ENCODE results near the gene TFRC.
"Not testable (repeated sequence)": the region's sequence is repeated elsewhere in the genome, so short reads cannot be mapped to it uniquely, and the experiment has no call there.

Gene TFRC

DNA sequence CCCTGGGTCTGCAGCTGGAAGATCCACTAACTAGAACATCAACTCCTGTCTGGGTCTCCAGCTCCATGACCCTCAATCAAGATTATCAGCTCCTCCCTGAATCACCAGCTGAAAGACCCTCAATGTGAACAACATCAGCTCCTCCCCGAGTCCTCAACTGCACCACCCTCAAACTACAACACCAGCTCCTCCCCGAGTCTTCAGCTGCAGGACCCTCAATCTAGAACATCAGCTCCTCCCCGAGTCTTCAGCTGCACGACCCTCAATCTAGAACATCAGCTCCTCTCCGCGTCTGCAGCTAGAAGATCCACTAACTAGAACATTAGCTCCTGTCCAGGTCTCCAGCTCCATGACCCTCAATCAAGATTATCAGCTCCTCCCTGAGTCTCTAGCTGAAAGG, 79.2 kb downstream of the TFRC start:
- not testable (repeated sequence) for DNase-seq

DNA sequence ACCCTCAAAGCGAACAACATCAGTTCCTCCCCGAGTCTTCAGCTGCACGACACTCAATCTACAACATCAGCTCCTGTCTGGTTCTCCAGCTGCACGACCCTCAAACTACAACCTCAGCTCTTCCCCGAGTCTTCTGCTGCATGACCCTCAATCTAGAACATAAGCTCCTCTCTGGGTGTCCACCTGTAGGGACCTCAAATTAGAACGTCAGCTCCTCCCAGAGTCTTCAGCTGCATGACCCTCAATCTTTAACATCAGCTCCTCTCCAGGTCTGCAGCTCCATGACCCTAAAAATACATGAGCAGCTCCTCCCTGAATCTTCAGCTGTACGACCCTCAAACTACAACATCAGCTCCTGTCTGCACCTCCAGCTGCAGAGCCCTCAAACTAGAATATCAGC, 80.7 kb downstream of the TFRC start:
- not testable (repeated sequence) for DNase-seq

DNA sequence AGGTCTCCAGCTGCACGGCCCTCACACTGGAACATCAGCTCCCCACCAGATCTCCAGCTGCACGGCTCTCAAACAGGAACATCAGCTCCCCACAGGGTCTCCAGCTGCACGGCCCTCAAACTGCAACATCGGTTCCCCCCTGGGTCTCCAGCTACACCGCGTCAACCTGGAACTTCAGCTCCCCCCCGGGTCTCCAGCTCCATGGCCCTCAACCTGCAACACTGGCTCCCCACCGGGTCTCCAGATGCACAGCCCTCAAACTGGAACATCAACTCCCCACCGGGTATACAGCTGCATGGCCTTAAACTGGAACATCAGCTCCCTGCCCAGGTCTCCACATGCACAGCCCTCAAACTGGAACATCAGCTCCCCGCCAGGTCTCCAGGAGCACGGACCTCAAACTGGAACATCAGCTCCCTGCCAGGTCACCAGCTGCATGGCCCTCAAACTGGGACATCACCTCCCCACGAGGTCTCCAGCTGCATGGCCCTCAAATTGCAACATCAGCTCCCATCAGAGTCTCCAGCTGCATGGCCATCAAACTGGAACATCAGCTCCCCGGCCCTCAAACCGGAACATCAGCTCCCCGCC, 81.4 kb downstream of the TFRC start:
- not testable (repeated sequence) for DNase-seq

DNA sequence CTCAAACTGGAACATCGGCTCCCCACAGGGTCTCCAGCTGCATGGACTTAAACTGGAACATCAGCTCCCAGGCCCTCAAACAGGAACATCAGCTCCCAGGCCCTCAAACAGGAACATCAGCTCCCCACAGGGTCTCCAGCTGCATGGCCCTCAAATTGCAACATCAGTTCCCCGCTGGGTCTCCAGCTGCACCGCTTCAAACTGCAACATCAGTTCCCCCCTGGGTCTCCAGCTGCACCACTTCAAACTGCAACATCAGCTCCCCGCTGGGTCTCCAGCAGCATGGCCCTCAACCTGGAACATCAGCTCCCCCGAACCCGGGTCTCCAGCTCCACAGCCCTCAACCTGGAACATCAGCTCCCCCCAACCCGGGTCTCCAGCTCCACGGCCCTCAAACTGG, 82.0 kb downstream of the TFRC start:
- no peak for DNase-seq

Measured in effector CD8-positive, alpha-beta T cell (primary cell).